ENCODE measurements around the gene ADPRS.

The ADPRS gene

GRCh38 chr1:36087233-36088123, 1.2 kb upstream of the ADPRS start:
- Histone ChIP-seq H3K4me2 (ENCODE audit: insufficient read depth, low read length, poor library complexity, severe bottlenecking) (no peak overlapping the region), H3K4me1 (ENCODE audit: control insufficient read depth in 2 of 2, insufficient read depth in 1 of 2, low read depth in 1 of 2, low read length in 2 of 2) (peaks cover 14% of the 10 kb centered on the region in 2 donors), H2BK12ac (ENCODE audit: low read length) (no peak overlapping the region), H2AFZ (ENCODE audit: low read length) (peak overlapping the region; percentile 99), H3K9me3 (replicated peaks in 1 of 2; ENCODE audit: control insufficient read depth in 2 of 2, insufficient read depth in 1 of 2, low read depth in 1 of 2, low read length in 2 of 2) (no peaks in the 10 kb centered on the region), H3K18ac (ENCODE audit: low read length) (no peak overlapping the region), H3K79me1 (ENCODE audit: low read depth, low read length) (peaks cover 19% of the 10 kb centered on the region), H2BK120ac (ENCODE audit: low read depth, low read length) (peak overlapping the region; percentile 81), H3K9ac (ENCODE audit: low read depth, low read length, poor library complexity) (peak overlapping the region; percentile 32), H4K8ac (ENCODE audit: low read depth, low read length) (no peak overlapping the region), H3K27ac (replicated peaks; ENCODE audit: low read length) (no peak overlapping the region), H2AK5ac (ENCODE audit: low read depth, low read length) (peak overlapping the region; percentile 98), H3K4me3 (ENCODE audit: low read length in 2 of 2) (peak overlapping the region in 1 of 2 donors; percentile 14), H2BK5ac (ENCODE audit: low read length) (no peak overlapping the region), H3K4ac (ENCODE audit: low read length) (peak overlapping the region; percentile 81), H4K91ac (ENCODE audit: low read depth, low read length, poor library complexity) (no peak overlapping the region), H2BK15ac (ENCODE audit: low read length) (peak overlapping the region; percentile 95), H3K23ac (ENCODE audit: low read depth, low read length, poor library complexity) (peak overlapping the region; percentile 32), H3K36me3 (replicated peaks in 1 of 2; ENCODE audit: control insufficient read depth in 2 of 2, insufficient read depth in 2 of 2, low read length in 2 of 2) (peaks cover 28 to 39% of the 10 kb centered on the region in 2 donors), H3K27me3 (ENCODE audit: control insufficient read depth in 3 of 3, insufficient read depth in 3 of 3, low read depth in 1 of 3, low read length in 3 of 3) (no peaks in the 10 kb centered on the region), H3K14ac (ENCODE audit: low read length) (no peak overlapping the region)
- no peak for DNase-seq (ENCODE audit: low spot score)
- WGBS, 2 donors (ENCODE audit: extremely low coverage in 2 of 2, insufficient read length in 2 of 2, insufficient replicate concordance in 1 of 2): no CpG with 5 or more reads among the region's 31 CpGs

GRCh38 chr1:36088265-36088576, 471 bp upstream of the ADPRS start:
- H3K23ac ChIP-seq (ENCODE audit: low read depth, low read length, poor library complexity): no peak overlapping the region
- no CpG with 5 or more reads among the region's 8 CpGs for WGBS, 2 donors (ENCODE audit: extremely low coverage in 2 of 2, insufficient read length in 2 of 2, insufficient replicate concordance in 1 of 2)
- peak overlapping the region; percentile 81 for H3K4ac ChIP-seq (ENCODE audit: low read length)
- H2AK5ac ChIP-seq (ENCODE audit: low read depth, low read length): peak overlapping the region; percentile 98
- peak overlapping the region; percentile 81 for H2BK120ac ChIP-seq (ENCODE audit: low read depth, low read length)
- H3K4me1 ChIP-seq (ENCODE audit: control insufficient read depth in 2 of 2, insufficient read depth in 1 of 2, low read depth in 1 of 2, low read length in 2 of 2): peaks cover 14% of the 10 kb centered on the region in 2 donors
- no peaks in the 10 kb centered on the region for H3K9me3 ChIP-seq (replicated peaks in 1 of 2; ENCODE audit: control insufficient read depth in 2 of 2, insufficient read depth in 1 of 2, low read depth in 1 of 2, low read length in 2 of 2)
- no peak overlapping the region for H2BK12ac ChIP-seq (ENCODE audit: low read length)
- peak overlapping the region; percentile 93 for H3K18ac ChIP-seq (ENCODE audit: low read length)
- H2BK5ac ChIP-seq (ENCODE audit: low read length): peak overlapping the region; percentile 90
- peak overlapping the region; percentile 95 for H2BK15ac ChIP-seq (ENCODE audit: low read length)
- no peak for DNase-seq (ENCODE audit: low spot score)
- H2AFZ ChIP-seq (ENCODE audit: low read length): peak overlapping the region; percentile 99
- H3K9ac ChIP-seq (ENCODE audit: low read depth, low read length, poor library complexity): peak overlapping the region; percentile 74
- peak overlapping the region in 1 of 2 donors; percentile 98 for H3K4me3 ChIP-seq (ENCODE audit: low read length in 2 of 2)
- H3K27ac ChIP-seq (replicated peaks; ENCODE audit: low read length): no peak overlapping the region
- no peaks in the 10 kb centered on the region for H3K27me3 ChIP-seq (ENCODE audit: control insufficient read depth in 3 of 3, insufficient read depth in 3 of 3, low read depth in 1 of 3, low read length in 3 of 3)
- no peak overlapping the region for H4K91ac ChIP-seq (ENCODE audit: low read depth, low read length, poor library complexity)
- peak overlapping the region; percentile 75 for H4K8ac ChIP-seq (ENCODE audit: low read depth, low read length)
- H3K4me2 ChIP-seq (ENCODE audit: insufficient read depth, low read length, poor library complexity, severe bottlenecking): peak overlapping the region; percentile 32
- H3K36me3 ChIP-seq (replicated peaks in 1 of 2; ENCODE audit: control insufficient read depth in 2 of 2, insufficient read depth in 2 of 2, low read length in 2 of 2): peaks cover 36 to 47% of the 10 kb centered on the region in 2 donors
- H3K79me1 ChIP-seq (ENCODE audit: low read depth, low read length): peaks cover 19% of the 10 kb centered on the region
- peak overlapping the region; percentile 27 for H3K14ac ChIP-seq (ENCODE audit: low read length)

GRCh38 chr1:36089393-36090121, 865 bp downstream of the ADPRS start:
- no peak overlapping the region for H3K27ac ChIP-seq (replicated peaks; ENCODE audit: low read length)
- H3K27me3 ChIP-seq (ENCODE audit: control insufficient read depth in 3 of 3, insufficient read depth in 3 of 3, low read depth in 1 of 3, low read length in 3 of 3): no peaks in the 10 kb centered on the region
- peaks cover 49 to 60% of the 10 kb centered on the region in 2 donors for H3K36me3 ChIP-seq (replicated peaks in 1 of 2; ENCODE audit: control insufficient read depth in 2 of 2, insufficient read depth in 2 of 2, low read length in 2 of 2)
- peak overlapping the region; percentile 64 for H2AK5ac ChIP-seq (ENCODE audit: low read depth, low read length)
- H3K4ac ChIP-seq (ENCODE audit: low read length): no peak overlapping the region
- H3K14ac ChIP-seq (ENCODE audit: low read length): no peak overlapping the region
- peaks cover 11% of the 10 kb centered on the region in 2 donors for H3K4me1 ChIP-seq (ENCODE audit: control insufficient read depth in 2 of 2, insufficient read depth in 1 of 2, low read depth in 1 of 2, low read length in 2 of 2)
- H2BK5ac ChIP-seq (ENCODE audit: low read length): peak overlapping the region; percentile 90
- H2BK120ac ChIP-seq (ENCODE audit: low read depth, low read length): no peak overlapping the region
- no CpG with 5 or more reads among the region's 32 CpGs for WGBS, 2 donors (ENCODE audit: extremely low coverage in 2 of 2, insufficient read length in 2 of 2, insufficient replicate concordance in 1 of 2)
- peak overlapping the region; percentile 100 for H3K23ac ChIP-seq (ENCODE audit: low read depth, low read length, poor library complexity)
- H2AFZ ChIP-seq (ENCODE audit: low read length): peak overlapping the region; percentile 99
- H3K79me1 ChIP-seq (ENCODE audit: low read depth, low read length): peaks cover 19% of the 10 kb centered on the region
- H3K9me3 ChIP-seq (replicated peaks in 1 of 2; ENCODE audit: control insufficient read depth in 2 of 2, insufficient read depth in 1 of 2, low read depth in 1 of 2, low read length in 2 of 2): no peaks in the 10 kb centered on the region
- H2BK12ac ChIP-seq (ENCODE audit: low read length): no peak overlapping the region
- peak overlapping the region; percentile 99 for H3K9ac ChIP-seq (ENCODE audit: low read depth, low read length, poor library complexity)
- peak overlapping the region; percentile 98 for H3K18ac ChIP-seq (ENCODE audit: low read length)
- peak overlapping the region; percentile 90 for H3K4me2 ChIP-seq (ENCODE audit: insufficient read depth, low read length, poor library complexity, severe bottlenecking)
- no peak overlapping the region for H2BK15ac ChIP-seq (ENCODE audit: low read length)
- DNase-seq (ENCODE audit: low spot score): no peak
- H4K91ac ChIP-seq (ENCODE audit: low read depth, low read length, poor library complexity): no peak overlapping the region
- no peak overlapping the region for H4K8ac ChIP-seq (ENCODE audit: low read depth, low read length)
- H3K4me3 ChIP-seq (ENCODE audit: low read length in 2 of 2): peak overlapping the region; percentile 97 to 98

GRCh38 chr1:36091141-36091540, 2.4 kb downstream of the ADPRS start:
- Histone ChIP-seq H3K79me1 (ENCODE audit: low read depth, low read length) (peaks cover 19% of the 10 kb centered on the region), H2BK5ac (ENCODE audit: low read length) (no peak overlapping the region), H3K18ac (ENCODE audit: low read length) (no peak overlapping the region), H3K27ac (replicated peaks; ENCODE audit: low read length) (no peak overlapping the region), H2AK5ac (ENCODE audit: low read depth, low read length) (no peak overlapping the region), H4K8ac (ENCODE audit: low read depth, low read length) (no peak overlapping the region), H3K27me3 (ENCODE audit: control insufficient read depth in 3 of 3, insufficient read depth in 3 of 3, low read depth in 1 of 3, low read length in 3 of 3) (no peaks in the 10 kb centered on the region), H3K36me3 (replicated peaks in 1 of 2; ENCODE audit: control insufficient read depth in 2 of 2, insufficient read depth in 2 of 2, low read length in 2 of 2) (peaks cover 56 to 76% of the 10 kb centered on the region in 2 donors), H3K4me3 (ENCODE audit: low read length in 2 of 2) (no peak overlapping the region), H3K4ac (ENCODE audit: low read length) (no peak overlapping the region), H3K9ac (ENCODE audit: low read depth, low read length, poor library complexity) (no peak overlapping the region), H2BK12ac (ENCODE audit: low read length) (no peak overlapping the region), H2AFZ (ENCODE audit: low read length) (no peak overlapping the region), H2BK15ac (ENCODE audit: low read length) (no peak overlapping the region), H4K91ac (ENCODE audit: low read depth, low read length, poor library complexity) (no peak overlapping the region), H3K4me2 (ENCODE audit: insufficient read depth, low read length, poor library complexity, severe bottlenecking) (no peak overlapping the region), H3K23ac (ENCODE audit: low read depth, low read length, poor library complexity) (peak overlapping the region; percentile 60), H2BK120ac (ENCODE audit: low read depth, low read length) (no peak overlapping the region), H3K4me1 (ENCODE audit: control insufficient read depth in 2 of 2, insufficient read depth in 1 of 2, low read depth in 1 of 2, low read length in 2 of 2) (peaks cover 6 to 8% of the 10 kb centered on the region in 2 donors), H3K14ac (ENCODE audit: low read length) (no peak overlapping the region), H3K9me3 (replicated peaks in 1 of 2; ENCODE audit: control insufficient read depth in 2 of 2, insufficient read depth in 1 of 2, low read depth in 1 of 2, low read length in 2 of 2) (no peaks in the 10 kb centered on the region)
- no peak for DNase-seq (ENCODE audit: low spot score)
- WGBS, 2 donors (ENCODE audit: extremely low coverage in 2 of 2, insufficient read length in 2 of 2, insufficient replicate concordance in 1 of 2): no CpG with 5 or more reads among the region's 4 CpGs
